Prostate gland (tissue), 2 donors: ENCODE results near the gene LDHD. TPM values are rescaled to one million over a fixed set of nuclear protein-coding genes. Genes with fewer than 3 reads are reported as not detected.

ENCODE experiments used
- DNase-seq: peaks from one replicate; pipeline ENCODE4 v3.0.0-alpha.2; 2019; ENCODE audit warnings: low spot score
- H3K27ac ChIP-seq, 2 donors: fragments of 200-600 bp; sonication (generic); 2 replicates each; pipeline ENCODE4 v1.5.1; 2017 to 2019
- H3K27me3 ChIP-seq: fragments of 200-600 bp; sonication (generic); replicated peaks from 2 replicates; pipeline ENCODE4 v1.5.1; 2019; ENCODE audit not compliant: insufficient read depth
- H3K36me3 ChIP-seq, 2 donors: fragments of 200-600 bp; sonication (generic); 1 replicate in 1 of 2; 2 replicates in 1 of 2; pipeline versions ENCODE4 v1.5.1 to v1.8.1; 2017 to 2019
- H3K4me1 ChIP-seq: fragments of 200-600 bp; sonication (generic); replicated peaks from 2 replicates; pipeline ENCODE4 v1.5.1; 2019
- H3K4me3 ChIP-seq, 2 donors: fragments of 200-600 bp; sonication (generic); 2 replicates each; pipeline ENCODE4 v1.5.1; 2017 to 2019
- H3K9me3 ChIP-seq: fragments of 200-600 bp; sonication (generic); 2 replicates; pipeline ENCODE4 v1.5.1; 2017
- CTCF ChIP-seq, 4 experiments: fragments of 200-600 bp in 2 of 4; fragments of 450-650 bp in 2 of 4; sonication (generic) in 2 of 4; IDR thresholded peaks; 1 replicate in 3 of 4; 2 replicates in 1 of 4; pipeline ENCODE4 v1.5.1; 2016 to 2019; ENCODE audit warnings: antibody characterized with exemption in 4 of 4, mild to moderate bottlenecking in 2 of 4, moderate library complexity in 2 of 4
- POLR2A ChIP-seq: fragments of 450-650 bp; IDR thresholded peaks from one replicate; pipeline ENCODE4 v1.6.1; 2016; ENCODE audit warnings: antibody characterized with exemption, mild to moderate bottlenecking
- POLR2AphosphoS5 ChIP-seq: sonication (generic); formaldehyde crosslinking; IDR thresholded peaks from one replicate; pipeline ENCODE4 v1.6.1; 2017; ENCODE audit warnings: antibody characterized with exemption
- WGBS: methylation state at CpG from one replicate; pipeline ENCODE4 v1.1.5; 2018; 5-methylcytosine and 5-hydroxymethylcytosine counted together
- intact Hi-C: fragments of 100-400 bp; cut with DNase I; formaldehyde crosslinking; loops from one replicate; pipeline ENCODE4 v1.14.2; 2022
- total RNA-seq, 2 donors: library from RNA; depleted of rRNA; stranded (reverse); fragments of >200 nt; gene quantifications; one replicate each; pipeline ENCODE4 v1.1.0, GENCODE V29; 2016

The LDHD gene
- total RNA-seq, 2 donors from 2014 or later: 26.6 to 55.3 TPM

- Histone ChIP-seq H3K4me1 (no peaks in the 10 kb centered on the region), H3K9me3 (no peaks in the 10 kb centered on the region), H3K27ac (peak within 1 kb of the TSS; percentile 97 to 100), H3K27me3 (no peaks in the 10 kb centered on the region), H3K4me3 (peak within 1 kb of the TSS; percentile 99 to 100), H3K36me3 (no peaks in the 10 kb centered on the region)
- intact Hi-C loops: no loop called here
- DNase-seq: peak; percentile 92
- WGBS: under 1% methylated on average over 75 of the region's 93 CpGs
- TF ChIP-seq CTCF (IDR thresholded peaks at IDR 0.05): peak in 2 of 4 experiments; percentile 23 to 24
- TF ChIP-seq POLR2AphosphoS5: peak; percentile 92
- peak; percentile 42 for TF ChIP-seq POLR2A
These were observed 32.0 kb upstream of the LDHD start, which contains the start of gene ZFP1 for GRCh38 chr16:75148311-75149195. TSS of gene ZFP1 (plus strand) at chr16:75148524. CDS start at chr16:75152952, 4,428 bp downstream.

GRCh38 chr16:75147968-75148310, 31.4 kb upstream of the LDHD start:
- H3K27ac ChIP-seq: peak overlapping the region; percentile 97 to 100
- no peaks in the 10 kb centered on the region for H3K27me3 ChIP-seq
- no peak for TF ChIP-seq CTCF (IDR thresholded peaks at IDR 0.05)
- TF ChIP-seq POLR2AphosphoS5: no peak
- no peak for TF ChIP-seq POLR2A
- intact Hi-C loops: no loop called here
- no peak for DNase-seq
- no peaks in the 10 kb centered on the region for H3K4me1 ChIP-seq
- WGBS: 54% methylated on average over 3 of the region's 3 CpGs
- H3K4me3 ChIP-seq: peak overlapping the region; percentile 99 to 100
- H3K9me3 ChIP-seq: no peaks in the 10 kb centered on the region
- no peaks in the 10 kb centered on the region for H3K36me3 ChIP-seq

- H3K4me3 ChIP-seq: no peak overlapping the region
- 81% methylated on average over 6 of the region's 6 CpGs for WGBS
- H3K27me3 ChIP-seq: no peaks in the 10 kb centered on the region
- no peaks in the 10 kb centered on the region for H3K4me1 ChIP-seq
- intact Hi-C loops: no loop called here
- no peaks in the 10 kb centered on the region for H3K9me3 ChIP-seq
- no peaks in the 10 kb centered on the region for H3K36me3 ChIP-seq
- no peak for TF ChIP-seq POLR2AphosphoS5
- TF ChIP-seq CTCF (IDR thresholded peaks at IDR 0.05): no peak
- no peak for TF ChIP-seq POLR2A
- H3K27ac ChIP-seq: no peak overlapping the region
- no peak for DNase-seq
These were observed 27.4 kb upstream of the LDHD start for GRCh38 chr16:75143941-75144340.

- no peak for DNase-seq
- WGBS: 91% methylated on average over 5 of the region's 5 CpGs
- intact Hi-C loops: no loop called here
- Histone ChIP-seq H3K36me3 (no peaks in the 10 kb centered on the region), H3K4me3 (no peak overlapping the region), H3K27me3 (no peaks in the 10 kb centered on the region), H3K27ac (no peak overlapping the region), H3K9me3 (no peaks in the 10 kb centered on the region), H3K4me1 (no peaks in the 10 kb centered on the region)
- TF ChIP-seq POLR2A: no peak
- TF ChIP-seq CTCF (IDR thresholded peaks at IDR 0.05): no peak
- no peak for TF ChIP-seq POLR2AphosphoS5
These were observed 22.9 kb upstream of the LDHD start for GRCh38 chr16:75139498-75139897.

GRCh38 chr16:75138636-75139035, 22.1 kb upstream of the LDHD start:
- no peaks in the 10 kb centered on the region for H3K36me3 ChIP-seq
- H3K4me3 ChIP-seq: no peak overlapping the region
- DNase-seq: no peak
- no peaks in the 10 kb centered on the region for H3K4me1 ChIP-seq
- H3K27me3 ChIP-seq: no peaks in the 10 kb centered on the region
- intact Hi-C loops: no loop called here
- H3K27ac ChIP-seq: no peak overlapping the region
- H3K9me3 ChIP-seq: no peaks in the 10 kb centered on the region
- WGBS: 67% methylated on average over 9 of the region's 9 CpGs
- TF ChIP-seq POLR2AphosphoS5: no peak
- TF ChIP-seq CTCF (IDR thresholded peaks at IDR 0.05): no peak
- TF ChIP-seq POLR2A: no peak
